ENCODE results near the gene UROC1. TPM values are rescaled to one million over a fixed set of nuclear protein-coding genes. Genes with fewer than 3 reads are reported as not detected.

Gene UROC1
- total RNA-seq, 2 experiments from 2014 or later = not detected

DNA sequence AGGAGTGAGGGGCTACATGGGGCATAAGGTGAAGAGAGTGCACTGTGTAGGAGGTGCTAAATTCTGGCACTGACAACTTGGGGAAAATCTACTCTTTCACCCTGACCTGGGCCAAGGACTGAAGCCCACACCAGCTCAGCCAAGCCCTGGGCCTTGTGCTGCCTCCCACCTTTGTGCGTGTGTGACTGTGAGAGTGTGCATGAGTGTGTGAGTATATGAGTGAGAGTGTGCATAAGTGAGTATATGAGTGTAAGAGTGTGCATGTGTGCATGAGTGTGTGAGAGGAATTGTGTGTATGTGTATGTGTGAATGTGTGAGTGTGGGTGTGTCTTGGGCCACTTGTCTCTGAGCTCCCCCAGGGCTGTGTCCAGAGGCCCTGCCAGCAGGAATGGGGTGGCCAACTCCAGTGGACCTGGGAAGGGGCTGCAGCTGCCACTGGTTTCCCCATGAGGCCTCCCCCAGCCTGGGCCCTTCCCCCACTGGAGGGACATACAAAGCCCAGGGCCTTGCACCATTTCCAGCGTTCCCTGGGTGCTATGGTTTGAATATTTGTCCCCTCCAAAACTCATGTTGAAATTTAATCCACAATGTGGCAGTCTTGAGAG is 26.0 kb upstream of the UROC1 start:
- H3K4me3 Mint-ChIP-seq = no peak overlapping the region
- no peaks in the 10 kb centered on the region for H3K4me1 Mint-ChIP-seq (ENCODE audit: low read depth)
- ChIA-PET POLR2A (no interaction called here), CTCF (interaction anchor here (0.6 kb wide), 1 partner anchor 561 kb away, joined by 3 read pairs; no protein-coding TSS in a partner anchor)
- peaks cover 2% of the 10 kb centered on the region for H3K9me3 Mint-ChIP-seq
- no peaks in the 10 kb centered on the region for H3K36me3 Mint-ChIP-seq
- no peak overlapping the region for H3K27ac Mint-ChIP-seq
- intact Hi-C loops (cut with micrococcal nuclease) = no loop called here
- H3K27me3 Mint-ChIP-seq = peaks cover 5% of the 10 kb centered on the region
- no peak for DNase-seq

DNA sequence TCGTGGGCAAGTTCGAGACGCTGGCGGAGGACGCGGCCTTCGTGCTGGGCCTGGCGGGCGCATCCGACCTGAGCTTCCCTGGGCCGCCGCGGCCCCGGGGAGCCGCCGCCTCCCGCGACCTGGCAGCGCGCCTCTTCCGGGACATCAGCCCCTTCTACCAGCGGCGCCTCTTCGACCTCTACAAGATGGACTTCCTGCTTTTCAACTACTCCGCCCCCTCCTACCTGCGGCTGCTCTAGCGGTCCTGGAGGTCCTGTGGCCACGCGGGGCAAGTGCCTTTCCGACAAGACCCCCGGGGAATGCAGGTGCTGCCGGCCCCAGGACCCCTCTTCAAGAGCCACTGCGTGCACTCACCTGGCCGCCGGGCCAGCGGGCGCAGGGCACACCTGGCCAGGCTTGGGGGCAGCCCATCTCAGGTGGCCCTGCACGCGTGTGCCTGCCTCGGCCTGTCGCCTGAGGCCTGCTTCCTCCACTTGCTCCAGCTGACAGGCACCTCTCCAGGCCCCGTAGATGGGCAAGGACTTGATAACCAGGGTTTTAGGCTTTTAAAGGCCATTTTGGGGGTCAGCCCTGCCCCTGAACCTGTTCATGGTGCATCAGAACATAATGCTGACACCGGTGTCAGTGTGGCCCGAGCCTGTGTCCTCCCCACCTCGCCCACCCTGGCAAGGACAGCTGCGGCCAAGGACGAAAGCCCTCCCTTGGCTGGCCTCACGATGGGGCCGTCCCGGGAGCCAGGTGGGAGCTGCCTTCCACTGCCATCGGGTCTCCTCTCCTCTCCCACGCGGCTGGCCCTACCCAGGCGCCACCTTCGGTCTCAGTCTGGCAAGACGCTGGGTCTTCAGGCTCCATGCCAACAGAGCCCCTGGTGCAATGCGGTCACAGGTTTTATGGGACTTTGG is 25.0 kb upstream of the UROC1 start:
- intact Hi-C loops (cut with micrococcal nuclease) = no loop called here

DNA sequence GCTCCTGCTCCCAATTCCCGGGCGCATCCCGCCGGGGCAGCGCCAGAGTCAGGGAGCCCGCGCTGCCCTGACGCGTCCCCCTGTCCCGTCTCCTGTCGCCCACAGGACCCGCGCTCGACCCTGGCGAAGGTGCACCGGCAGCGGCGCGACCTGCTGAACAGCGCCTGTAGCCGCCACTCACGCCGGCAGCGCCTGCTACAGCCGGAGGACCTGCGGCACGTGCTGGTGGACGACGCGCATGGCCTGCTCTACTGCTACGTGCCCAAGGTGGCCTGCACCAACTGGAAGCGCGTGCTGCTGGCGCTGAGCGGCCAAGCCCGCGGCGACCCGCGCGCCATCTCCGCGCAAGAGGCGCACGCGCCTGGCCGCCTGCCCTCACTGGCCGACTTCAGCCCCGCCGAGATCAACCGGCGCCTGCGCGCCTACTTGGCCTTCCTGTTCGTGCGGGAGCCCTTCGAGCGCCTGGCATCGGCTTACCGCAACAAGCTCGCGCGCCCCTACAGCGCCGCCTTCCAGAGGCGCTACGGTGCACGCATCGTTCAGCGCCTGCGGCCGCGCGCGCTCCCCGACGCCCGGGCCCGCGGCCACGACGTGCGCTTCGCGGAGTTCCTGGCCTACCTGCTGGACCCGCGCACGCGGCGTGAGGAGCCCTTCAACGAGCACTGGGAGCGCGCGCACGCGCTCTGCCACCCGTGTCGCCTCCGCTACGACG is 24.2 kb upstream of the UROC1 start:
- H3K27ac Mint-ChIP-seq = no peak overlapping the region

More for the DNA sequence above, 25.0 kb upstream of the UROC1 start:
- Mint-ChIP-seq H3K36me3 (no peaks in the 10 kb centered on the region), H3K27ac (no peak overlapping the region), H3K4me1 (ENCODE audit: low read depth) (no peaks in the 10 kb centered on the region), H3K4me3 (no peak overlapping the region), H3K27me3 (peaks cover 5% of the 10 kb centered on the region), H3K9me3 (peaks cover 2% of the 10 kb centered on the region)
- POLR2A ChIA-PET = no interaction called here
- DNase-seq = peak; percentile 6
- CTCF ChIA-PET = no interaction called here

DNA sequence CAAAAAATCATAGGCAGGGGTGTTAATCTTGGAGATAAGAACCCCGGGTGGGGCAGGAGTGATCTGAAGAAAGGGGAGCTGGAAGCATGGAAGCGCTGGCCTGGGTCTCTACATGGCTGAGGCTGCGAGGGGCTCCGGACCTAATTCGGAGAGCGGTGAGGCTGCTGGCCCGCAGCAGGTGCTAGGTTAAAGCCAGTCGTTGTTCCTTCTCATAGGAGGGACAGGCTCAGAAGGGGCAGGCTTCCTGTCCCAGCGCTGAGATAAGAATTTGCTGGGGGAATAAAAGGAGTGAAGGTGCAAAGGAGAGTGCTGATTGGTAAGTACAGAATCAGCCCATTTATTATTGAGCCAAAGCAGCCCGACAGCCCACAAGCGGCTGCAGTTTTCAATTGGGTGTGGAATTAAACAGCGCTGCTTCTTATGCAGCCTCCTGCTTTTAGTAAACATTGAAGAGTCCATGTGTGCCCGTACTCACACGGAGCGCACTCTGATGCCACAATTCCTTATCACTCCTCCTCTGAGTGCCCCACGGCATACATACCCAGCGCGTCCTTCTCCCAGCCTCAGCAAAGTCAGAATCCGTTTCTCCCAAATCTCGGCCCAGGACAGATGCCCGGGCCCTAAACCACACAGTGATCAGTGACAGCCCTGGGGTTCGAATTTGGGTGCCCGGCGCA is 23.5 kb upstream of the UROC1 start:
- Mint-ChIP-seq H3K27me3 (peaks cover 7% of the 10 kb centered on the region), H3K9me3 (peaks cover 2% of the 10 kb centered on the region), H3K36me3 (no peaks in the 10 kb centered on the region), H3K27ac (no peak overlapping the region), H3K4me3 (no peak overlapping the region), H3K4me1 (ENCODE audit: low read depth) (no peaks in the 10 kb centered on the region)
- ChIA-PET CTCF (no interaction called here), POLR2A (no interaction called here)
- intact Hi-C loops (cut with micrococcal nuclease) = no loop called here
- DNase-seq = no peak

More for the DNA sequence above, 24.2 kb upstream of the UROC1 start:
- no peak overlapping the region for H3K4me3 Mint-ChIP-seq
- intact Hi-C loops (cut with micrococcal nuclease) = no loop called here
- peaks cover 2% of the 10 kb centered on the region for H3K9me3 Mint-ChIP-seq
- POLR2A ChIA-PET = no interaction called here
- DNase-seq = peak; percentile 2
- H3K36me3 Mint-ChIP-seq = no peaks in the 10 kb centered on the region
- CTCF ChIA-PET = no interaction called here
- peaks cover 7% of the 10 kb centered on the region for H3K27me3 Mint-ChIP-seq
- no peaks in the 10 kb centered on the region for H3K4me1 Mint-ChIP-seq (ENCODE audit: low read depth)

DNA sequence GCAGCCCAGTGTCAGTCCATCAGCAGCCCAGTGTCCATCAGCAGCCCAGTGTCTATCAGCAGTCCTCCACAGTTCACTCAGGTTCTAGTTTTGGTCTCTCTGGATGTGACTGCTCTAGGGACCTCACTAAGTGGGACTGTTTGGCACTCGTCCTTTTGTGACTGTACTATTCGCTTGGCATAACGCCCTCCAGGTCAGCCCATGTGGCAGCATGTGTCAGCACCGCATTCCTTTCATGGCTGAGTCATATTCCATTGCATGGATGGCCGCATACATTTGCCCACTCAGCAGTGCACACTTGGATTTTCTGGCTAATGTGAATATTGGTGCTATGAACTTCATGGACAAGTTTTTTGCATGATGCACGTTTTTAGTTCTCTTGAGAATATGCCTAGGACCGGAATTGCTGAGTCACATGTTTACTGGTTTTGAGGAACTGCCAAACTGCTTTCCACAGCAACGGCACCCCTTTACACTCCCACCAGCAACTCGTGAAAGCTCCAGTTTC is 22.8 kb upstream of the UROC1 start:
- no peak for DNase-seq
- peaks cover 2% of the 10 kb centered on the region for H3K9me3 Mint-ChIP-seq
- H3K4me1 Mint-ChIP-seq (ENCODE audit: low read depth) = no peaks in the 10 kb centered on the region
- peaks cover 8% of the 10 kb centered on the region for H3K27me3 Mint-ChIP-seq
- ChIA-PET CTCF (no interaction called here), POLR2A (no interaction called here)
- no peaks in the 10 kb centered on the region for H3K36me3 Mint-ChIP-seq
- no peak overlapping the region for H3K4me3 Mint-ChIP-seq
- H3K27ac Mint-ChIP-seq = no peak overlapping the region
- intact Hi-C loops (cut with micrococcal nuclease) = no loop called here

DNA sequence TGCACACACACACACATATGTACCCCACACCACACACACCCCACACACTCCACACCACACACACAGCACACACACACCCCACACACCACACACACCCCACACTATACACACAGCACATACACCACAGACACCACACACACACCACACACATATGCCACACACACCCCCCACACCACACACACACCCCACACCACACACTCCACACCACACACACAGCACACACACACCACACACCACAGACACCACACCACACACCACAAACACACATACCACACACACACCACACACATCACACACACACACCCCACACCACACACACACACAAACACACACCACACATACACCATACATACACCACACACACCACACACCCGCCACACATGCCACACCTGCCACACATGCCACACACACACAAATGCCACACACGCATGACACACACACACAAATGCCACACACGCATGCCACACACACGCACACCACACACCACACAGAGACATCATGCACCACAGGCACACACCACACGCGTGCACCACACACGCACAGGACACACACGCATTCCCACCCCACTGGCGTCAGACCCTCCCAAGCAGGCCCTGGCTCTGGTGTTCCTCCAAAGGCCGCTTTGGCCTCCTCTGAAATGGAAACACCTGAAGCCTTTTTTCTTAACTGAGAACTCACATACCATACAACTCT is 22.1 kb upstream of the UROC1 start:
- Mint-ChIP-seq H3K4me1 (ENCODE audit: low read depth) (no peaks in the 10 kb centered on the region), H3K4me3 (no peak overlapping the region)

DNA sequence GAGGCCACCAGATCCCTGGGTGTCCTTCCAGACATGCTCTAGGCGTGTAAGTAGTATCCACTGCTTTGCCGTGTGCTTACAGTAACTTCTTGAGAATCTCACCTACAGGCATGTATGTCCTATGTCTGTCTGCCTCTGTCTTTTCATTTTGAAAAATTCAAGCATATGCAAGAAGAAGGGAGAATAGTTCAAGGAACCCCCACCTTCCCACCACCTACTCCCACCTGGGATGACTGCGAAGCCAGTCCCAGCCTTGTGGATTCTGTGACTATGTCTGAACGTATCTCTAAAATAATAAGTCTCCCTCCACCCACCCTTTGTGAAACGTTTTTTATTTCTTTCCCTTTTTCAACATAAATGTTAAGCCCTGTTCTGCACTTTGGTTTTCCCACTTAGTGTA is 21.4 kb upstream of the UROC1 start:
- H3K27me3 Mint-ChIP-seq = peaks cover 14% of the 10 kb centered on the region
- no peaks in the 10 kb centered on the region for H3K4me1 Mint-ChIP-seq (ENCODE audit: low read depth)
- no peak overlapping the region for H3K27ac Mint-ChIP-seq
- no peak overlapping the region for H3K4me3 Mint-ChIP-seq
- ChIA-PET CTCF (interaction anchor here (1.5 kb wide), 1 partner anchor 16 kb away, joined by 5 read pairs; no protein-coding TSS in a partner anchor), POLR2A (interaction anchor here (0.6 kb wide), 1 partner anchor 129 kb away, joined by 4 read pairs; no protein-coding TSS in a partner anchor)
- H3K9me3 Mint-ChIP-seq = peaks cover 2% of the 10 kb centered on the region
- H3K36me3 Mint-ChIP-seq = no peaks in the 10 kb centered on the region
- DNase-seq = no peak
- intact Hi-C loops (cut with micrococcal nuclease) = no loop called here

More for the DNA sequence above, 22.1 kb upstream of the UROC1 start:
- ChIA-PET CTCF (no interaction called here), POLR2A (no interaction called here)
- peaks cover 2% of the 10 kb centered on the region for H3K9me3 Mint-ChIP-seq
- H3K27ac Mint-ChIP-seq = no peak overlapping the region
- peaks cover 9% of the 10 kb centered on the region for H3K27me3 Mint-ChIP-seq
- no peak for DNase-seq
- H3K36me3 Mint-ChIP-seq = no peaks in the 10 kb centered on the region
- intact Hi-C loops (cut with micrococcal nuclease) = no loop called here

DNA sequence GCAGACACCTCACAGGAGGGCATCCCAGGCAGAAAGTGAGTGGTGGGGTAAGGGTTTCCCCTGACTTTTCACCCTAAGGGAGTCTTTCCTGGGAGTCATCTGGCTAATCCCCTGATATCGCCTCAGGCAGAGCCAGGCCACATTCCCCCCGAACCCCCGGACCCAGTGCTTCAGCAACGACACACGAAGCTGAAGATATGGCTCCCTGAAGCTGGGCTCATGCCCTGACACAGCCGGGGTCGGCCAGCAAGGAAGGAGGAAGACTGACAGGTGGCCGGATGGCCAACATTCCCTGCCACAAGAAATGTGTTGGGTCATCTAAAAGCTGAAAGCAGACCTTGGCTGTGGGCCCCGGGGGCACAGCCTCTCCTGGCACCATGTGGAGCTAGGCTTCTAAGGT is 20.7 kb upstream of the UROC1 start:
- no peaks in the 10 kb centered on the region for H3K36me3 Mint-ChIP-seq
- no peak for DNase-seq
- no peak overlapping the region for H3K4me3 Mint-ChIP-seq
- CTCF ChIA-PET = interaction anchor here (0.9 to 1.5 kb wide), 2 partner anchors 16 to 1006 kb away, joined by 3 to 5 read pairs; no protein-coding TSS in a partner anchor
- no peaks in the 10 kb centered on the region for H3K4me1 Mint-ChIP-seq (ENCODE audit: low read depth)
- peaks cover 12% of the 10 kb centered on the region for H3K27me3 Mint-ChIP-seq
- intact Hi-C loops (cut with micrococcal nuclease) = no loop called here
- POLR2A ChIA-PET = no interaction called here
- H3K9me3 Mint-ChIP-seq = peaks cover 2% of the 10 kb centered on the region
- no peak overlapping the region for H3K27ac Mint-ChIP-seq

DNA sequence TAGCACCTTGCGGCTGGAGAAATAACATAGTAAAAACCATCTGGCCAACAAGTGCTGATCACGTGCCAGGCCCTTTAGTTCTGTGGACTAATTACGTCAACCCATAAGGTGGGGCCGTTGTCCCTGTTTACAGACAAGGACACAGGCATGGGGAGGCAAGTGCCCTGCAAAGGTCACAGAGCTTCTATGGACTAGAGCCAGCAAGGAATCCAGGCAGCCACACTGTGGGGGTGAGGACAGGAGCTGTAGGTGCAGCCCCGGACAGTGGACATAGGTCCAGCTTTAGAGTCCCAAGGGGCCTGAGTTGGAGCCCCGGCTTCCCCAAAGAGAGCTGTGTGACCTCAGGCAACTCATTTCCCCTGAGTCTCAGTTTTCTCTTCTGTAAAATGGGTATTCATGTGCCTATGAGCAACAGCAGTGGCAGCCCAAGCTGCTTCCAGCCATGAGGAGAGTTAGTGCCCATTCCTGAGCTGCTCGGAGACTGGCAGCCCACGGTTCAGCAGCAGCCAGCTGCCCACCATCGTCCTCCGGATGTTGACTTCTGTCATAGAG is 20.2 kb upstream of the UROC1 start:
- H3K9me3 Mint-ChIP-seq = peaks cover 2% of the 10 kb centered on the region
- ChIA-PET CTCF (interaction anchor here (0.9 to 1.5 kb wide), 2 partner anchors 15 to 1007 kb away, joined by 3 to 5 read pairs; no protein-coding TSS in a partner anchor), POLR2A (no interaction called here)
- H3K4me1 Mint-ChIP-seq (ENCODE audit: low read depth) = no peaks in the 10 kb centered on the region
- no peaks in the 10 kb centered on the region for H3K36me3 Mint-ChIP-seq
- intact Hi-C loops (cut with micrococcal nuclease) = no loop called here
- H3K27me3 Mint-ChIP-seq = peaks cover 12% of the 10 kb centered on the region
- DNase-seq = no peak
- H3K27ac Mint-ChIP-seq = no peak overlapping the region
- H3K4me3 Mint-ChIP-seq = no peak overlapping the region

DNA sequence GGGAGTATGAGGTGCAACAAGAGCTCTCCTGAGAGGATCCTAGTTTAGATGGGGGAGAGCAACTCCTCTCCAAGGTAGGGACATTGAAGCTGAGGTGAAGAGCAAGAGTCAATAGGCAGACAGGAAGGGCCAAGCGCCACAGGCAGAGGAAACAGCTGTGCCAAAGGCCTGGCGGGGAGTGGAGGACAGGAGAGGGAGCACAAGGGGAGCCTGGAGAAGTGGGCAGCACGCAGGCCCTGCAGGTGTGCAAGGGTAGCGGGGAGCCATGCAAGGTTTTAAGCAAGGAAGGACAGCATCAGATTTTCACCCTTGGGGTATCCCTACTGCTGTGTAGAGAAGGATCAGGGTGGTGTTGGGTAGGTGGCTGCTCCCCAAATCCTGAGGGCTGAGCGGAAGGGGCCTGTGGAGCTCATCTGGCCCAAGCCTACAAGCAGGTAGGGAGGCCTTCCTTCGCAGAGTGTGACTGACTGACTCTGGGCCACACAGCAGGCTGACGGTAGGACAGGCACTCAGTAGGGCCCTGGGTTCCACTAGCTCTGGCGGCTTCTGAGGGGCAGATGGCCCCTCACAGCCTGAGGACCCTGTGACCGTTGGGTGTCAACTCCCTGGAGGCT is 19.6 kb upstream of the UROC1 start:
- H3K36me3 Mint-ChIP-seq = no peaks in the 10 kb centered on the region
- H3K9me3 Mint-ChIP-seq = peaks cover 2% of the 10 kb centered on the region
- peaks cover 12% of the 10 kb centered on the region for H3K27me3 Mint-ChIP-seq
- DNase-seq = no peak
- POLR2A ChIA-PET = no interaction called here
- H3K4me3 Mint-ChIP-seq = no peak overlapping the region
- no peak overlapping the region for H3K27ac Mint-ChIP-seq
- intact Hi-C loops (cut with micrococcal nuclease) = no loop called here
- CTCF ChIA-PET = interaction anchor here (0.9 to 1.5 kb wide), 2 partner anchors 15 to 1007 kb away, joined by 3 to 5 read pairs; no protein-coding TSS in a partner anchor
- no peaks in the 10 kb centered on the region for H3K4me1 Mint-ChIP-seq (ENCODE audit: low read depth)

DNA sequence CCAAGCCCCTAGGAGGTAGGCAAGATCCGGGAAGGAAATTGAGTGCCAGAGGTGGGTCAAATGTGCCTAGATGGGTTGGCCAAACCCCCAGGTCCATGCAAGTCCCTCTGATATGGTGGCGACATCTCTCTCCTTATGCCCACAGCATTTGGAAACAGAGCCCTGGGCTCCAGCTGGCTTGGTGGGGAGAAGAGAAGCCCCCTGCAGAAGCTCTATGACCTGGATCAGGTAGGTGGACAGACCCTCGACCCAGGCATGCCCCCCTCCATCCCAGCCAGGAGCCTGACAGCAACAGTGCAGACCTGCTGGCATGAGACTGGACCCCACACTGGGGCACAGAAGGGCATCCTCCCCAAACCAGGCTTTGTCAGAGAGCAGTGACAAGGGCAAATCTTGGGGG is 18.6 kb upstream of the UROC1 start:
- H3K9me3 Mint-ChIP-seq = no peaks in the 10 kb centered on the region
- H3K4me3 Mint-ChIP-seq = no peak overlapping the region
- DNase-seq = no peak
- H3K36me3 Mint-ChIP-seq = no peaks in the 10 kb centered on the region
- no peaks in the 10 kb centered on the region for H3K4me1 Mint-ChIP-seq (ENCODE audit: low read depth)
- CTCF ChIA-PET = no interaction called here
- peaks cover 12% of the 10 kb centered on the region for H3K27me3 Mint-ChIP-seq
- no peak overlapping the region for H3K27ac Mint-ChIP-seq
- POLR2A ChIA-PET = no interaction called here
- intact Hi-C loops (cut with micrococcal nuclease) = no loop called here
